OCI-M2 (cell line): ENCODE results near the gene CYBRD1.
A peak's percentile ranks its signal among the peaks of the same experiment; 100 is the strongest.

Experiments
- DNase-seq: peaks from one replicate; lab custom pipeline; 2025; ENCODE audit not compliant: unreplicated experiment; lab: John Stamatoyannopoulos, UW

The CYBRD1 gene

GRCh38 chr2:171598713-171599319, 76.5 kb downstream of the CYBRD1 start:
- DNase-seq: peak; percentile 16

GRCh38 chr2:171600126-171600525, 77.9 kb downstream of the CYBRD1 start:
- no peak for DNase-seq

- no peak for DNase-seq
Observed at GRCh38 chr2:171602352-171602751, 80.1 kb downstream of the CYBRD1 start.
